Stimulated activated CD8-positive, alpha-beta memory T cell treated with anti-CD3 and anti-CD28 coated beads, Interleukin-2, amount 100 ng/mL, for 48 hours (primary cell): ENCODE measurements around the gene OVCA2.
A peak's percentile ranks its signal among the peaks of the same experiment; 100 is the strongest.
"Not testable (repeated sequence)": the region's sequence is repeated elsewhere in the genome, so short reads cannot be mapped to it uniquely, and the experiment has no call there.

ENCODE experiments used
- DNase-seq, 2 donors: peaks; one replicate each; pipeline ENCODE4 v3.0.0-alpha.2; 2020; ENCODE audit warnings: low read depth in 2 of 2

Gene OVCA2

GRCh38 chr17:2041561-2042389, at the start of gene OVCA2:
OVCA2 (plus strand) TSS chr17:2042022; CDS start chr17:2042048, 26 bp downstream.
- DNase-seq = peak; percentile 90 to 96

GRCh38 chr17:1992541-1992940, 49.3 kb upstream of the OVCA2 start:
- no peak for DNase-seq

GRCh38 chr17:1994707-1995106, 47.1 kb upstream of the OVCA2 start:
- DNase-seq = no peak

GRCh38 chr17:1995321-1995892, 46.4 kb upstream of the OVCA2 start:
- no peak for DNase-seq

- no peak for DNase-seq
These were observed 45.7 kb upstream of the OVCA2 start for GRCh38 chr17:1995907-1996799.

GRCh38 chr17:1996800-1997288, 45.0 kb upstream of the OVCA2 start:
- no peak for DNase-seq

GRCh38 chr17:1997289-1997926, 44.4 kb upstream of the OVCA2 start:
- no peak for DNase-seq

- DNase-seq = no peak
These were observed 43.7 kb upstream of the OVCA2 start for GRCh38 chr17:1997927-1998742.

- DNase-seq = no peak
These were observed 42.1 kb upstream of the OVCA2 start for GRCh38 chr17:1999557-2000251.

- no peak for DNase-seq
These were observed 39.0 kb upstream of the OVCA2 start for GRCh38 chr17:2002767-2003329.

- no peak for DNase-seq
These were observed 38.3 kb upstream of the OVCA2 start for GRCh38 chr17:2003525-2003924.

- no peak for DNase-seq
These were observed 37.3 kb upstream of the OVCA2 start for GRCh38 chr17:2004435-2004952.

- no peak for DNase-seq
These were observed 33.3 kb upstream of the OVCA2 start for GRCh38 chr17:2008332-2009126.

- DNase-seq = no peak
These were observed 32.1 kb upstream of the OVCA2 start for GRCh38 chr17:2009737-2010136.

GRCh38 chr17:2011411-2012371, 30.1 kb upstream of the OVCA2 start:
- no peak for DNase-seq

- DNase-seq = no peak
These were observed 29.3 kb upstream of the OVCA2 start for GRCh38 chr17:2012499-2012898.

- not testable (repeated sequence) for DNase-seq
These were observed 28.4 kb upstream of the OVCA2 start for GRCh38 chr17:2013220-2013993.
